H9 (cell line): ENCODE data around the gene SLC16A4. TPM values are rescaled to one million over a fixed set of nuclear protein-coding genes. Genes with fewer than 3 reads are reported as not detected.
A peak's percentile ranks its signal among the peaks of the same experiment; 100 is the strongest.

Experiments used
- DNase-seq: peaks from one replicate; pipeline ENCODE4 v3.0.0-alpha.2; 2017
- H2AFZ ChIP-seq: one replicate; pipeline ENCODE4 v1.6.1; 2013; ENCODE audit warnings: mild to moderate bottlenecking, low read length, control low read depth, moderate library complexity
- H2AK5ac ChIP-seq: 2 replicates; pipeline ENCODE4 v1.6.1; 2013; ENCODE audit warnings: low read length, control low read depth, mixed read lengths; ENCODE audit not compliant: insufficient read length
- H2BK120ac ChIP-seq: one replicate; pipeline ENCODE4 v1.6.1; 2013; ENCODE audit warnings: low read depth, mild to moderate bottlenecking, low read length, control low read depth, inconsistent platforms; ENCODE audit not compliant: poor library complexity, severe bottlenecking
- H2BK12ac ChIP-seq: 2 replicates; pipeline ENCODE4 v1.6.1; 2013; ENCODE audit warnings: low read length, control low read depth, mixed read lengths, low read depth; ENCODE audit not compliant: insufficient read length
- H2BK15ac ChIP-seq: 2 replicates; pipeline ENCODE4 v1.6.1; 2013; ENCODE audit warnings: low read depth, low read length, control low read depth
- H2BK20ac ChIP-seq: one replicate; pipeline ENCODE4 v1.6.1; 2013; ENCODE audit warnings: low read depth, mild to moderate bottlenecking, low read length, control low read depth, inconsistent platforms; ENCODE audit not compliant: poor library complexity, severe bottlenecking
- H2BK5ac ChIP-seq: 2 replicates; pipeline ENCODE4 v1.6.1; 2013; ENCODE audit warnings: low read length, control low read depth, mixed read lengths; ENCODE audit not compliant: insufficient read length
- H3K14ac ChIP-seq: 2 replicates; pipeline ENCODE4 v1.6.1; 2013; ENCODE audit warnings: low read length, control low read depth; ENCODE audit not compliant: insufficient read depth
- H3K18ac ChIP-seq: 2 replicates; pipeline ENCODE4 v1.6.1; 2013; ENCODE audit warnings: low read depth, mild to moderate bottlenecking, mixed read lengths, low read length, control low read depth; ENCODE audit not compliant: insufficient read length
- H3K23ac ChIP-seq: 2 replicates; pipeline ENCODE4 v1.6.1; 2013; ENCODE audit warnings: low read length, control low read depth, mixed read lengths, low read depth; ENCODE audit not compliant: insufficient read length
- H3K23me2 ChIP-seq: 2 replicates; pipeline ENCODE4 v1.6.1; 2013; ENCODE audit warnings: low read depth, mild to moderate bottlenecking, mixed read lengths, low read length, control low read depth; ENCODE audit not compliant: insufficient read length, poor library complexity, severe bottlenecking
- H3K27ac ChIP-seq: 2 replicates; pipeline ENCODE4 v1.5.1; 2013; ENCODE audit warnings: low read length, control low read depth, mixed read lengths, low read depth; ENCODE audit not compliant: insufficient read length
- H3K27me3 ChIP-seq: 2 replicates; pipeline ENCODE4 v1.6.1; 2013; ENCODE audit warnings: low read length, control low read depth, inconsistent platforms; ENCODE audit not compliant: insufficient read depth
- H3K4ac ChIP-seq: 2 replicates; pipeline ENCODE4 v1.6.1; 2013; ENCODE audit warnings: low read depth, mild to moderate bottlenecking, control low read depth, inconsistent platforms, low read length, moderate library complexity
- H3K4me1 ChIP-seq: 2 replicates; pipeline ENCODE4 v1.6.1; 2013; ENCODE audit warnings: low read length, control low read depth, inconsistent platforms; ENCODE audit not compliant: insufficient read depth
- H3K4me2 ChIP-seq: 2 replicates; pipeline ENCODE4 v1.6.1; 2013; ENCODE audit warnings: low read length, control low read depth, mixed read lengths; ENCODE audit not compliant: insufficient read length, insufficient read depth
- H3K56ac ChIP-seq: 2 replicates; pipeline ENCODE4 v1.6.1; 2013; ENCODE audit warnings: low read depth, mild to moderate bottlenecking, mixed read lengths, low read length, control low read depth; ENCODE audit not compliant: insufficient read length
- H3K79me1 ChIP-seq: 2 replicates; pipeline ENCODE4 v1.6.1; 2013; ENCODE audit warnings: low read depth, mild to moderate bottlenecking, moderate library complexity, low read length, control low read depth, inconsistent platforms; ENCODE audit not compliant: insufficient read depth, poor library complexity, severe bottlenecking
- H3K79me2 ChIP-seq: 2 replicates; pipeline ENCODE4 v1.6.1; 2013; ENCODE audit warnings: low read length, control low read depth, inconsistent platforms; ENCODE audit not compliant: insufficient read depth
- H3K9ac ChIP-seq: 2 replicates; pipeline ENCODE4 v1.6.1; 2013; ENCODE audit warnings: low read length, control low read depth, mixed read lengths; ENCODE audit not compliant: insufficient read length; ENCODE audit errors: extremely low read depth
- H3K9me3 ChIP-seq: one replicate; pipeline ENCODE4 v1.6.1; 2013; ENCODE audit warnings: low read depth, low read length, inconsistent platforms; ENCODE audit not compliant: control insufficient read depth
- H3T11ph ChIP-seq: one replicate; pipeline ENCODE4 v1.6.1; 2013; ENCODE audit warnings: mild to moderate bottlenecking, low read length, control low read depth, inconsistent platforms
- H4K20me1 ChIP-seq: one replicate; pipeline ENCODE4 v1.6.1; 2013; ENCODE audit not compliant: control insufficient read depth, insufficient read length, insufficient read depth
- H4K5ac ChIP-seq: 2 replicates; pipeline ENCODE4 v1.6.1; 2013; ENCODE audit warnings: low read depth, mild to moderate bottlenecking, mixed read lengths, low read length, control low read depth; ENCODE audit not compliant: insufficient read length
- H4K8ac ChIP-seq: replicated peaks from 2 replicates; pipeline ENCODE4 v1.6.1; 2013; ENCODE audit warnings: low read length, control low read depth, mixed read lengths, low read depth; ENCODE audit not compliant: insufficient read length
- H4K91ac ChIP-seq: 2 replicates; pipeline ENCODE4 v1.6.1; 2013; ENCODE audit warnings: low read depth, mild to moderate bottlenecking, moderate library complexity, mixed read lengths, low read length, control low read depth; ENCODE audit not compliant: insufficient read length
- H3K27ac Mint-ChIP-seq, 3 experiments: 2 replicates in 2 of 3; 3 replicates in 1 of 3; pipeline ENCODE4 v1.8.0; 2020 to 2021; ENCODE audit warnings: mixed read lengths in 3 of 3, mild to moderate bottlenecking in 1 of 3, moderate library complexity in 1 of 3
- H3K27me3 Mint-ChIP-seq: 2 replicates; pipeline ENCODE4 v1.8.0; 2021; ENCODE audit warnings: low read depth, mild to moderate bottlenecking, moderate library complexity, mixed read lengths
- H3K36me3 Mint-ChIP-seq, 3 experiments: 2 replicates in 2 of 3; 3 replicates in 1 of 3; pipeline ENCODE4 v1.8.0; 2020 to 2021; ENCODE audit warnings: low read depth in 3 of 3, mixed read lengths in 3 of 3; ENCODE audit not compliant: insufficient read depth in 1 of 3
- H3K4me1 Mint-ChIP-seq, 2 experiments: 2 replicates each; pipeline ENCODE4 v1.8.0; 2020; ENCODE audit warnings: mixed read lengths in 2 of 2
- H3K4me3 Mint-ChIP-seq, 2 experiments: 2 replicates in 1 of 2; 3 replicates in 1 of 2; pipeline ENCODE4 v1.8.0; 2020 to 2021; ENCODE audit warnings: mild to moderate bottlenecking in 2 of 2, mixed read lengths in 2 of 2, moderate library complexity in 1 of 2
- H3K9me3 Mint-ChIP-seq, 2 experiments: 2 replicates in 1 of 2; 3 replicates in 1 of 2; pipeline ENCODE4 v1.8.0; 2020; ENCODE audit warnings: mild to moderate bottlenecking in 2 of 2, mixed read lengths in 2 of 2, moderate library complexity in 1 of 2
- WGBS: extraction: QIAGEN DNeasy Blood & Tissue Kit; methylation state at CpG from one replicate; pipeline ENCODE4 v1.1.7; 2013; ENCODE audit warnings: missing lambda C conversion rate, low lambda C conversion rate, mixed read lengths; ENCODE audit not compliant: insufficient read length; ENCODE audit errors: extremely low coverage; 5-methylcytosine and 5-hydroxymethylcytosine counted together
- total RNA-seq: library from RNA; stranded (reverse); gene quantifications from 2 replicates; pipeline ENCODE4 v1.2.1, GENCODE V29; 2021
- TF ChIP-seq, protein P1 (sequence below): fragments of 200-600 bp; sonication (generic); conservative IDR thresholded peaks from 3 replicates; pipeline ENCODE4 v1.8.0; 2021; ENCODE audit warnings: antibody characterized with exemption, mild to moderate bottlenecking

SLC16A4 gene
- total RNA-seq, 1 experiment from 2014 or later, result 0.17 TPM

DNA sequence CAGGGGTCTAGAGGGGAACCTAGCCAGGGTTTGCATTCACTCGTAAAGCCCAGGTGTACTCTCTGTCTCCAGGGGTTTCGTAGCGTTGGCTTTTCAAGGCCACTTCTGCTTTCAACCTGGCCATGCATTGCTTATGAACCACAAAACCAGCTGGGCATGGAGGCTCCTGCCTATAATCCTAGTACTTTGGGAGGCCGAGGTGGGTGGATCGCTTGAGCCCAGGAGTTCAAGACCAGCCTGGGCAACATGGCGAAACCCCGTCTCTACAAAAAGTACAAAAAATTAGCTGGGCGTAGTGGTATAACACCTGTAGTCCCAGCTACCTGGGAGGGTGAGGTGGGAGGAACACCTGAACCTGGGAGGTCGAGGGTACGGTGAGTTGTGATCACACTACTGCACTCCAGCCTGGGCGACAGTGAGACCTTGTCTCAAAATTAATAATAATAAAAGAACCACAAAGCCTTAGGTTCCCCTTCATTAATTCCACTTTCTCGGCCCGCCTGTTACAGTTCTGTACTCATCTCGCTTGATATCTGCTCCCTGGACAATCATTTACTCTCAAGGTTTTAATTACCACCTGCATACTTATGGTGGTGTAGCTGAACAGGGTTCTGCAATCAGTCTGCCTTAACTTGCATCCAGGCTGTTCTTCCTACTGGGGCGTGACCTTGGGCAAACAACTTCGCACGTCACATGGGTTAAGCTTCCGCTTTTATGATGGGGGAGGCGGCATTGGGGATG lies 6.1 kb downstream of the SLC16A4 start:
- Histone ChIP-seq H3K27ac (no peak overlapping the region), H3K27me3 (no peaks in the 10 kb centered on the region), H3K4me2 (no peak overlapping the region), H3K23ac (no peak overlapping the region), H3K79me2 (no peaks in the 10 kb centered on the region), H4K5ac (no peak overlapping the region), H3T11ph (no peak overlapping the region), H3K9ac (no peak overlapping the region), H3K4me1 (no peaks in the 10 kb centered on the region), H3K14ac (no peak overlapping the region), H3K9me3 (no peaks in the 10 kb centered on the region), H3K79me1 (no peaks in the 10 kb centered on the region), H2BK12ac (no peak overlapping the region), H4K20me1 (no peaks in the 10 kb centered on the region), H3K4ac (no peak overlapping the region), H3K18ac (no peak overlapping the region), H2BK5ac (no peak overlapping the region), H4K91ac (no peak overlapping the region), H3K56ac (no peak overlapping the region), H2AFZ (no peak overlapping the region), H2BK15ac (no peak overlapping the region), H2AK5ac (no peak overlapping the region), H2BK20ac (no peak overlapping the region), H2BK120ac (no peak overlapping the region), H4K8ac (no peak overlapping the region), H3K23me2 (no peaks in the 10 kb centered on the region)
- WGBS, result no CpG with 5 or more reads among the region's 19 CpGs
- H3K27ac Mint-ChIP-seq, result 0 out of 7 replicates have a peak overlapping the region, but pooled peaks of 1 of the 3 experiments have one; percentile 46
- peaks cover 0 to 2% (median 0%) of the 10 kb centered on the region in 3 experiments; a peak in 5 of 7 replicates for H3K36me3 Mint-ChIP-seq
- H3K4me3 Mint-ChIP-seq, result no peak overlapping the region
- H3K9me3 Mint-ChIP-seq, result no peaks in the 10 kb centered on the region
- DNase-seq, result no peak
- TF ChIP-seq, protein P1, sequence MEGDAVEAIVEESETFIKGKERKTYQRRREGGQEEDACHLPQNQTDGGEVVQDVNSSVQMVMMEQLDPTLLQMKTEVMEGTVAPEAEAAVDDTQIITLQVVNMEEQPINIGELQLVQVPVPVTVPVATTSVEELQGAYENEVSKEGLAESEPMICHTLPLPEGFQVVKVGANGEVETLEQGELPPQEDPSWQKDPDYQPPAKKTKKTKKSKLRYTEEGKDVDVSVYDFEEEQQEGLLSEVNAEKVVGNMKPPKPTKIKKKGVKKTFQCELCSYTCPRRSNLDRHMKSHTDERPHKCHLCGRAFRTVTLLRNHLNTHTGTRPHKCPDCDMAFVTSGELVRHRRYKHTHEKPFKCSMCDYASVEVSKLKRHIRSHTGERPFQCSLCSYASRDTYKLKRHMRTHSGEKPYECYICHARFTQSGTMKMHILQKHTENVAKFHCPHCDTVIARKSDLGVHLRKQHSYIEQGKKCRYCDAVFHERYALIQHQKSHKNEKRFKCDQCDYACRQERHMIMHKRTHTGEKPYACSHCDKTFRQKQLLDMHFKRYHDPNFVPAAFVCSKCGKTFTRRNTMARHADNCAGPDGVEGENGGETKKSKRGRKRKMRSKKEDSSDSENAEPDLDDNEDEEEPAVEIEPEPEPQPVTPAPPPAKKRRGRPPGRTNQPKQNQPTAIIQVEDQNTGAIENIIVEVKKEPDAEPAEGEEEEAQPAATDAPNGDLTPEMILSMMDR, result no peak
- peaks cover under 1 to 3% of the 10 kb centered on the region in 2 experiments; a peak in 2 of 4 replicates for H3K4me1 Mint-ChIP-seq
- H3K27me3 Mint-ChIP-seq, result no peaks in the 10 kb centered on the region
